ENCODE results near the gene PPP4R3C. TPM values are rescaled to one million over a fixed set of nuclear protein-coding genes. Genes with fewer than 3 reads are reported as not detected.
A peak's percentile ranks its signal among the peaks of the same experiment; 100 is the strongest.
"Not testable (repeated sequence)": the region's sequence is repeated elsewhere in the genome, so short reads cannot be mapped to it uniquely, and the experiment has no call there.

Gene PPP4R3C
- total RNA-seq, 2 experiments from 2014 or later: not detected

GRCh38 chrX:27451324-27451723 is 11.8 kb downstream of the PPP4R3C start:
- Mint-ChIP-seq H3K4me3 (no peak overlapping the region), H3K27ac (no peak overlapping the region), H3K9me3 (peaks cover 3% of the 10 kb centered on the region), H3K36me3 (ENCODE audit: low read depth) (no peaks in the 10 kb centered on the region), H3K4me1 (ENCODE audit: low read depth) (no peaks in the 10 kb centered on the region), H3K27me3 (no peaks in the 10 kb centered on the region)
- ChIA-PET POLR2A (no interaction called here), CTCF (no interaction called here)
- DNase-seq (no peak), ATAC-seq (no peak)
- intact Hi-C loops (cut with micrococcal nuclease): no loop called here
- no peak for TF ChIP-seq CTCF (IDR thresholded peaks at IDR 0.05)

- no peak overlapping the region for H3K4me3 Mint-ChIP-seq
- no peaks in the 10 kb centered on the region for H3K4me1 Mint-ChIP-seq (ENCODE audit: low read depth)
- ATAC-seq (no peak), DNase-seq (no peak)
- CTCF ChIA-PET: no interaction called here
- no peak overlapping the region for H3K27ac Mint-ChIP-seq
- intact Hi-C loops (cut with micrococcal nuclease): no loop called here
- H3K9me3 Mint-ChIP-seq: peaks cover 1% of the 10 kb centered on the region
- no peaks in the 10 kb centered on the region for H3K36me3 Mint-ChIP-seq (ENCODE audit: low read depth)
- no peaks in the 10 kb centered on the region for H3K27me3 Mint-ChIP-seq
- POLR2A ChIA-PET: no interaction called here
- TF ChIP-seq CTCF (IDR thresholded peaks at IDR 0.05): no peak
Measured at GRCh38 chrX:27446423-27446822, 16.7 kb downstream of the PPP4R3C start.

GRCh38 chrX:27445438-27445837 is 17.7 kb downstream of the PPP4R3C start:
- no peaks in the 10 kb centered on the region for H3K27me3 Mint-ChIP-seq
- no peak for TF ChIP-seq CTCF (IDR thresholded peaks at IDR 0.05)
- ChIA-PET POLR2A (no interaction called here), CTCF (no interaction called here)
- ATAC-seq: no peak
- no peaks in the 10 kb centered on the region for H3K4me1 Mint-ChIP-seq (ENCODE audit: low read depth)
- H3K27ac Mint-ChIP-seq: no peak overlapping the region
- DNase-seq: no peak
- intact Hi-C loops (cut with micrococcal nuclease): no loop called here
- no peaks in the 10 kb centered on the region for H3K36me3 Mint-ChIP-seq (ENCODE audit: low read depth)
- peaks cover 1% of the 10 kb centered on the region for H3K9me3 Mint-ChIP-seq
- no peak overlapping the region for H3K4me3 Mint-ChIP-seq

- Mint-ChIP-seq H3K9me3 (peaks cover 1% of the 10 kb centered on the region), H3K27ac (peak overlapping the region; percentile 72), H3K4me3 (no peak overlapping the region), H3K27me3 (no peaks in the 10 kb centered on the region), H3K4me1 (ENCODE audit: low read depth) (no peaks in the 10 kb centered on the region), H3K36me3 (ENCODE audit: low read depth) (no peaks in the 10 kb centered on the region)
- DNase-seq (no peak), ATAC-seq (no peak)
- no peak for TF ChIP-seq CTCF (IDR thresholded peaks at IDR 0.05)
- CTCF ChIA-PET: no interaction called here
- POLR2A ChIA-PET: no interaction called here
- intact Hi-C loops (cut with micrococcal nuclease): no loop called here
Measured at GRCh38 chrX:27444093-27444908, 18.8 kb downstream of the PPP4R3C start.

GRCh38 chrX:27442392-27442791 is 20.7 kb downstream of the PPP4R3C start:
- CTCF ChIA-PET; H3K27ac Mint-ChIP-seq; H3K36me3 Mint-ChIP-seq (ENCODE audit: low read depth); DNase-seq; ATAC-seq; POLR2A ChIA-PET; H3K9me3 Mint-ChIP-seq; intact Hi-C loops (cut with micrococcal nuclease); H3K4me1 Mint-ChIP-seq (ENCODE audit: low read depth); H3K4me3 Mint-ChIP-seq; H3K27me3 Mint-ChIP-seq: not testable (repeated sequence)
